K562 (cell line): ENCODE measurements around the gene RAD51AP1. TPM values are rescaled to one million over a fixed set of nuclear protein-coding genes. Genes with fewer than 3 reads are reported as not detected.

Experiments used
- EHMT2 ChIP-seq: fragments of 450-650 bp; IDR thresholded peaks from 2 replicates; pipeline ENCODE4 v1.6.1; 2018; ENCODE audit warnings: antibody characterized with exemption
- HDAC3 ChIP-seq: fragments of 450-650 bp; IDR thresholded peaks from 2 replicates; pipeline ENCODE4 v1.6.1; 2018; ENCODE audit warnings: borderline replicate concordance, mild to moderate bottlenecking, moderate library complexity; ENCODE audit not compliant: partially characterized antibody
- RAD21 ChIP-seq, 2 experiments: fragments of 250-450 bp in 1 of 2; fragments of 450-650 bp in 1 of 2; sonication (Bioruptor Pico) in 1 of 2; formaldehyde crosslinking in 1 of 2; IDR thresholded peaks in 1 of 2; conservative IDR thresholded peaks in 1 of 2; 2 replicates each; pipeline versions ENCODE4 v1.4.0 to v1.8.0; 2020 to 2022; ENCODE audit warnings: mild to moderate bottlenecking in 2 of 2, moderate library complexity in 1 of 2
- REST ChIP-seq, 2 experiments: fragments of 450-650 bp; formaldehyde crosslinking in 1 of 2; IDR thresholded peaks; 2 replicates each; pipeline versions ENCODE4 v1.4.0 to v1.6.1; 2014 to 2020; ENCODE audit warnings: mild to moderate bottlenecking in 2 of 2, borderline replicate concordance in 1 of 2, low read depth in 1 of 2
- RFX5 ChIP-seq: IDR thresholded peaks from 2 replicates; pipeline ENCODE4 v1.6.1; 2011; ENCODE audit warnings: low read depth, mild to moderate bottlenecking, improper control_type of control experiment, low read length
- ZNF316 ChIP-seq: fragments of 450-650 bp; IDR thresholded peaks from 2 replicates; pipeline ENCODE4 v1.6.1; 2016
- polyA plus RNA-seq, 8 experiments: library from polyadenylated mRNA; depleted of rRNA in 4 of 8; stranded (reverse) in 5 of 8; unstranded in 3 of 8; fragments of >200 nt; fragmentation: Nextera tagmentation in 2 of 8; fragmentation: Illumina TruSeq in 1 of 8; extraction: Ambion mirVana in 2 of 8; extraction: Trizol in 1 of 8; gene quantifications; 2 replicates each; pipeline versions ENCODE4 v1.2.1 to v1.2.3, GENCODE V29; 2011 to 2014; ENCODE audit warnings: inconsistent platforms in 1 of 8, missing spikeins in 1 of 8
- total RNA-seq, 7 experiments: library from RNA; depleted of rRNA in 6 of 7; stranded (reverse); fragments of >200 nt in 6 of 7; fragmentation: Illumina TruSeq in 2 of 7; extraction: Trizol in 2 of 7; gene quantifications; 2 replicates each; pipeline versions ENCODE4 v1.2.1 to v1.2.3, GENCODE V29; 2011 to 2021; ENCODE audit warnings: low replicate concordance in 1 of 7

Gene RAD51AP1
- total and polyA plus RNA-seq, 9 of the 15 experiments (the other 6 are each of a cell fraction or from before 2014, with no cell fraction given) = 43.8 to 111 (median 89.1) TPM

- peak; percentile 27; the same call in 1 of the 2 replicates for TF ChIP-seq REST (IDR thresholded peaks at IDR 0.05; ENCODE audit: borderline replicate concordance)
- no peak for TF ChIP-seq REST (CRISPR knock-in tag; IDR thresholded peaks at IDR 0.05; ENCODE audit: low read depth)
- TF ChIP-seq HDAC3 = no peak
- TF ChIP-seq EHMT2 = no peak
- TF ChIP-seq RFX5 = no peak
- no peak for TF ChIP-seq ZNF316
- TF ChIP-seq RAD21 (CRISPR knock-in tag; conservative IDR thresholded peaks at IDR 0.05 in 1 of 2, IDR thresholded peaks at IDR 0.05 in 1 of 2) = peak; percentile 36 to 48; a peak in 3 of 4 replicates
Observed at GRCh38 chr12:4526923-4527546, 11.7 kb upstream of the RAD51AP1 start (continued).
